Measurements from ENCODE around the gene KLF6. TPM values are rescaled to one million over a fixed set of nuclear protein-coding genes. Genes with fewer than 3 reads are reported as not detected.

Gene KLF6
- total and polyA plus RNA-seq, 9 of the 15 experiments (the other 6 are each of a cell fraction or from before 2014, with no cell fraction given) = 3.2 to 23.9 (median 8.0) TPM

GRCh38 chr10:3786295-3787015 is 1.4 kb upstream of the KLF6 start (continued):
- TF ChIP-seq MGA (IDR thresholded peaks at IDR 0.05) = no peak
- no peak for TF ChIP-seq MEF2D (tag; conservative IDR thresholded peaks at IDR 0.05; ENCODE audit: low read depth)
- peak; percentile 67 for TF ChIP-seq EGR1 (conservative IDR thresholded peaks at IDR 0.05)
- no peak for TF ChIP-seq CC2D1A (IDR thresholded peaks at IDR 0.05)
- TF ChIP-seq XRCC3 (IDR thresholded peaks at IDR 0.05) = no peak
- peak; percentile 49 for TF ChIP-seq POLR2A (conservative IDR thresholded peaks at IDR 0.05)
- TF ChIP-seq ZNF584 (CRISPR knock-in tag; IDR thresholded peaks at IDR 0.05; ENCODE audit: low read depth) = peak; percentile 73; the same call in 1 of the 2 replicates
- TF ChIP-seq KLF10 (CRISPR knock-in tag; IDR thresholded peaks at IDR 0.05) = no peak
- TF ChIP-seq PHB (CRISPR knock-in tag; IDR thresholded peaks at IDR 0.05) = no peak
- TF ChIP-seq CHD2 (IDR thresholded peaks at IDR 0.05; ENCODE audit: low read depth, low read length) = 0 out of 2 replicates have a peak, but pooled peaks have one; percentile 35
- TF ChIP-seq CBX2 (IDR thresholded peaks at IDR 0.05; ENCODE audit: insufficient read depth, low read length, poor library complexity, severe bottlenecking) = no peak
- no peak for TF ChIP-seq CREB3 (tag; conservative IDR thresholded peaks at IDR 0.05; ENCODE audit: low read depth)
- peak; percentile 30; the same call in 1 of the 2 replicates for TF ChIP-seq ESRRA (IDR thresholded peaks at IDR 0.05; ENCODE audit: borderline replicate concordance, low read depth)

Data from K562 (cell line).